Measurements from ENCODE around the gene PI4K2A. TPM values are rescaled to one million over a fixed set of nuclear protein-coding genes. Genes with fewer than 3 reads are reported as not detected.
"Not testable (repeated sequence)": the region's sequence is repeated elsewhere in the genome, so short reads cannot be mapped to it uniquely, and the experiment has no call there.

PI4K2A gene
- total and polyA plus RNA-seq, 2 donors = 7.4 to 11.7 TPM

DNA sequence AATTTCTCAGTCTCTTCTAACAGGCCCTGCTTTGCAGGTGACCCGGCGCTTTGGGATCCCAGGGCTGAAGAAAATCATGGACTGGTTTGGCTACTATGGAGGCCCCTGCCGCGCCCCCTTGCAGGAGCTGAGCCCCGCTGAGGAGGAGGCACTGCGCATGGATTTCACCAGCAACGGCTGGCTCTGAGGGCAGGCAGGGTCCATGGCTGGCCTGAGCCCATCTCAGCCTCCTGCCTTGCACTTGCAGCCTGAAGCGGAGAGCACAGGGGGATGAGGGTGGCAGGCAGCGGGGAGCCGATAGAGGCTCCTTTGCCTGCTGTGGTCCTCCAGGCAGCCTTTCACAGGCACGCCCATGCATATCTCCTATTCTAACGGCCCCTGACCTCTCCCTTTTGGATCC is 29.0 kb upstream of the PI4K2A start:
- H3K27ac ChIP-seq (ENCODE audit: low read depth) = no peak overlapping the region
- 86% methylated on average over 12 of the region's 12 CpGs for WGBS

DNA sequence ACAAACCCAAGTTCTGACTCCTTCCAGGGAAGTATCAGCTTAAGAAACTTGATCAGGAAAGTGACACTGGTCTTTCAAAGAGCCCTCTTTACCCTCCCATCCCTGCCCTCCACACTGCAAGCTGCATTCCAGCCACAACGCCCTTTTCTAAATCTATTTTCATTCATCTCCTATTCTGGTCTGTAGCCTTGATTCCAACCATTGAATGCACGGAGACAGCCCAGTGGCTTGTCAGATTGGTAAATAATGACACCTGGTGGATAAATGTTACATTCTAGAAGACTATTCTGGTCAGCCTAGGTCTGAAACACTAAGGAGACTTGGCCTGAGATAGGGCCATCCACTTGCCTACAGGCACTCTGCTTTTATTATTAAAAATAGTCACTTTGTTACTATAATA is 28.1 kb upstream of the PI4K2A start:
- Histone ChIP-seq H3K4me1 (ENCODE audit: insufficient read depth) (no peaks in the 10 kb centered on the region), H3K27ac (ENCODE audit: low read depth) (no peak overlapping the region), H3K4me3 (ENCODE audit: low read depth, low read length) (no peak overlapping the region), H3K36me3 (ENCODE audit: insufficient read depth) (no peaks in the 10 kb centered on the region)
- DNase-seq (ENCODE audit: extremely low spot score) = peak; percentile 10
- 26% methylated on average over 2 of the region's 2 CpGs for WGBS

More for the DNA sequence above, 29.0 kb upstream of the PI4K2A start:
- no peaks in the 10 kb centered on the region for H3K4me1 ChIP-seq (ENCODE audit: insufficient read depth)
- DNase-seq (ENCODE audit: extremely low spot score) = no peak
- H3K4me3 ChIP-seq (ENCODE audit: low read depth, low read length) = no peak overlapping the region
- no peaks in the 10 kb centered on the region for H3K36me3 ChIP-seq (ENCODE audit: insufficient read depth)

DNA sequence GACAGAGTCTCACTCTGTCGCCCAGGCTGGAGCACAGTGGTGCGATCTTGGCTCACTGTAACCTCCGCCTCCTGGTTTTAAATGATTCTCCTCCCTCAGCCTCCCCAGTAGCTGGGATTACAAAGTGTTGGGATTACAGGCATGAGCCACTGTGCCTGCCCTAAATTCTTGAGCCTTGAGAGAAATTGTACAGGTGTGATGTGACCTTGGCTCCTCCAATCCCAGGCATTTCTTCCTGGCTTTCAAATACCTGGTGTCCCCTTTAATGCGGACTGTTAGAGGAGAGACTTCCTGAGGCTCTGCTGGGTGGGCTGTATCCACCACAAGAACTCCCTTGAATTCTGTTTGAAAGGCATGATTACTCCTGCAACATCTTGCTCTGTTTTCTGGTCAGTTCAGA is 22.2 kb upstream of the PI4K2A start:
- WGBS = 98% methylated on average over 4 of the region's 4 CpGs
- DNase-seq (ENCODE audit: extremely low spot score) = no peak
- Histone ChIP-seq H3K4me1 (ENCODE audit: insufficient read depth) (no peaks in the 10 kb centered on the region), H3K4me3 (ENCODE audit: low read depth, low read length) (no peak overlapping the region), H3K27ac (ENCODE audit: low read depth) (no peak overlapping the region), H3K36me3 (ENCODE audit: insufficient read depth) (no peaks in the 10 kb centered on the region)

DNA sequence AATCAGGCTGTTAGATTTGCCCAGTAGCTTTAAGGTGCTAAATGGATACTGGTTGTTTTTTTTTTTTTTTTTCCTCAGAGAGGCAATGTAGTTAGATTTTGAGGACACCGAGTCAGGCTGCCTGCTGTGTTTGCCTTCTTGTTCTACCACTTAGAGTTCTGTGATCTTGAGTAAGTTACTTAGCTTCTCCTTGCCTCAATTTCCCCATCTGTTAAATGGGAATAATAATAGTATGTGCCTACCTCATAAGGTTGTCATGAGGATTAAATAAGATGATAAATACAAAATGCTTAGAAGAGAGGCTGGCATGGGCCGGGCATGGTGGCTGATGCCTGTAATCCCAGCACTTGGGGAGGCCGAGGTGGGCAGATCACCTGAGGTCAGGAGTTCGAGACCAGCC is 21.7 kb upstream of the PI4K2A start:
- Histone ChIP-seq H3K36me3 (ENCODE audit: insufficient read depth) (no peaks in the 10 kb centered on the region), H3K27ac (ENCODE audit: low read depth) (no peak overlapping the region), H3K4me3 (ENCODE audit: low read depth, low read length) (no peak overlapping the region), H3K4me1 (ENCODE audit: insufficient read depth) (no peaks in the 10 kb centered on the region)
- DNase-seq (ENCODE audit: extremely low spot score) = no peak
- 93% methylated on average over 4 of the region's 4 CpGs for WGBS

DNA sequence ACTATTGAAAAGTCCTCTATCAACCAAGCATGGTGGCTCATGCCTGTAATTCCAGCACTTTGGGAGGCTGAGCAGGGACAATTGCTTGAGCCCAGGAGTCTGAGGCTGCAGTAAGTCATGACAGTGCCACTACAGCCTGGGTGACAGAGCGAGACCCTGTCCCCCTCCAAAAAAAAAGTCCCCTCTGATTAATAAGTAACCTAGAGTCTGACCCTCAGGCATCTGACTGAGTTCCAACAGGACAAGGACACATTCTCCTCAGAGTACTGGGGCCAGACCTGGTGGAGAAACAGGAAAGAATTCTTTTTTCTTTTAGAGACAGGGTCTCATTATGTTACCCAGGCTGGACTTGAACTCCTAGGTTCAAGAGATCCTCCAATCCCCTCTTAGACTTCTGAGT is 17.2 kb upstream of the PI4K2A start:
- Histone ChIP-seq H3K4me3 (ENCODE audit: low read depth, low read length) (no peak overlapping the region), H3K4me1 (ENCODE audit: insufficient read depth) (no peaks in the 10 kb centered on the region), H3K27ac (ENCODE audit: low read depth) (no peak overlapping the region), H3K36me3 (ENCODE audit: insufficient read depth) (no peaks in the 10 kb centered on the region)
- 98% methylated on average over 1 of the region's 1 CpG for WGBS
- no peak for DNase-seq (ENCODE audit: extremely low spot score)

DNA sequence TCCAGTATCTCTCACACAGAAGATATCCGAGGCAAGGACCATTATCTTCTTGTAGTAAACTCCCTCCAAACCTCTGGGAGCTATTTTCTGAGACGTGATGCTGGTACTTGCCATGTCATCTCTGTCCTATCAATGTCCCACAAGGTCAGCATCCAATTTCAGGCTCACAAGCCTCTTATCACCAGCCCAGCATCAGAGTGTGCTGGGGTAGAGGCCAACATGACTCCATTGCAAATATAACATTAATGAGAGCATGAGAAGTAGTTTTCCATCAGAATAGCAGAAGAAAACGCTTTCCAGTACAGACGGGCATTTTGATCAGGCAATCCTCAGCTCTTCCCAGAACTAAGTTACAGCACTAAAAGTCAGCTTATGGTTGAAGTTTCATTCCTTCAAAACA is 12.7 kb upstream of the PI4K2A start:
- no peak overlapping the region for H3K4me3 ChIP-seq (ENCODE audit: low read depth, low read length)
- H3K4me1 ChIP-seq (ENCODE audit: insufficient read depth) = no peaks in the 10 kb centered on the region
- WGBS = 45% methylated on average over 4 of the region's 4 CpGs
- H3K27ac ChIP-seq (ENCODE audit: low read depth) = no peak overlapping the region
- H3K36me3 ChIP-seq (ENCODE audit: insufficient read depth) = no peaks in the 10 kb centered on the region
- DNase-seq (ENCODE audit: extremely low spot score) = no peak

DNA sequence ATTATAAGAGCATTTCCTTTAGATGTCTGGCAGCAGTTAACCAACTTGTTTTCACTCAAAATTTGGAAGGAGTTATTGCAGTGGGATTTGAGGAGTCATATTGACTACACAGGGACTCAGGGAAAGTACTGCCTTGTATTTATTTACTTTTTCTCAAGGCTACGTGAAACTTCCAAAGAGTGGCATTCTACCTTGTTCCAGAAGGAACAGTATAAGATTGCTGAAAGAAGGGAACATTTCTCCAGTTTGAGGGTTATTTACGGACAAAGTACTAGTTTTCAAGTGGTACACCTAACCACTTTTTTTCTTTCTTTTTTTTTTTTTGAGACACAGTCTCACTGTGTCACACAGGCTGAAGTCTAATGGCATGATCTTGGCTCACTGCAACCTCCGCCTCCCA is 12.2 kb upstream of the PI4K2A start:
- Histone ChIP-seq H3K36me3 (ENCODE audit: insufficient read depth) (no peaks in the 10 kb centered on the region), H3K27ac (ENCODE audit: low read depth) (no peak overlapping the region), H3K4me1 (ENCODE audit: insufficient read depth) (no peaks in the 10 kb centered on the region), H3K4me3 (ENCODE audit: low read depth, low read length) (no peak overlapping the region)
- DNase-seq (ENCODE audit: extremely low spot score) = no peak
- WGBS = 68% methylated on average over 3 of the region's 3 CpGs

DNA sequence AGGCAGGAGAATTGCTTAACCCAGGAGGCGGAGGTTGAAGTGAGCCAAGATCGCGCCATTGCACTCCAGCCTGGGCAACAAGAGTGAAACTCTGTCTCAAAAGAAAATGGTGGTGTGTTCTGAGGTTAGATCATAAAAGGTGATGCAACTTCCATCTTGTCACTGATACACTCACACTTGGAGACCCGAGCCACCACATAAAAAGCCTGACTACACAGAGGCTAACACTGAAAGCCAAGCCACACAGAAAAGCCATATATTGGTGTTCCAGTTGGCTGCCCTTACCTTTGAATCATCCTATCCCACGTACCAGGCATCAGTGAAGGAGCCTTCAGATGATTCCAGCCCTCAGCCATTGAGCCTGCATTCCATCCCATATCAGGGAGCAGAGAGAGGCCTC is 11.2 kb upstream of the PI4K2A start:
- Histone ChIP-seq H3K4me3 (ENCODE audit: low read depth, low read length) (no peak overlapping the region), H3K4me1 (ENCODE audit: insufficient read depth) (no peaks in the 10 kb centered on the region), H3K36me3 (ENCODE audit: insufficient read depth) (no peaks in the 10 kb centered on the region), H3K27ac (ENCODE audit: low read depth) (no peak overlapping the region)
- DNase-seq (ENCODE audit: extremely low spot score) = no peak
- WGBS = 98% methylated on average over 5 of the region's 5 CpGs

DNA sequence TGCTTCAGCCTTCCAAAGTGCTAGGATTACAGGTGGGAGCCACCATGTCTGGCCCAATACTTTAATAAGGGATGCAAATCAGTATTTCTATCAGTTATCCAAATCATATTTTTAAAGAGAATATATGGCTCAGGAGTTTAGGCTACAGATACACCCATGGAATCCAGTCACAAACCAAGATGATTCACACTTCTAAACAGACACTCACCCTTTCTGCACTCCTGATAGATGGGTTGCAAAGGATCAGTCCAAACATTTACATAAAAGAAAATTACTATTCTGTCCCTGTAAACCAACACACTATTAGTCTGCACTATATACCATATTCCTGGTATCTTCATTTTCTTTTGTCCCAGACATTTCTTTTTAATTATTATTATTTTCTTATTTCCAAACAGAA is 9.4 kb upstream of the PI4K2A start:
- DNase-seq (ENCODE audit: extremely low spot score) = no peak
- no peaks in the 10 kb centered on the region for H3K36me3 ChIP-seq (ENCODE audit: insufficient read depth)
- H3K4me3 ChIP-seq (ENCODE audit: low read depth, low read length) = no peak overlapping the region

DNA sequence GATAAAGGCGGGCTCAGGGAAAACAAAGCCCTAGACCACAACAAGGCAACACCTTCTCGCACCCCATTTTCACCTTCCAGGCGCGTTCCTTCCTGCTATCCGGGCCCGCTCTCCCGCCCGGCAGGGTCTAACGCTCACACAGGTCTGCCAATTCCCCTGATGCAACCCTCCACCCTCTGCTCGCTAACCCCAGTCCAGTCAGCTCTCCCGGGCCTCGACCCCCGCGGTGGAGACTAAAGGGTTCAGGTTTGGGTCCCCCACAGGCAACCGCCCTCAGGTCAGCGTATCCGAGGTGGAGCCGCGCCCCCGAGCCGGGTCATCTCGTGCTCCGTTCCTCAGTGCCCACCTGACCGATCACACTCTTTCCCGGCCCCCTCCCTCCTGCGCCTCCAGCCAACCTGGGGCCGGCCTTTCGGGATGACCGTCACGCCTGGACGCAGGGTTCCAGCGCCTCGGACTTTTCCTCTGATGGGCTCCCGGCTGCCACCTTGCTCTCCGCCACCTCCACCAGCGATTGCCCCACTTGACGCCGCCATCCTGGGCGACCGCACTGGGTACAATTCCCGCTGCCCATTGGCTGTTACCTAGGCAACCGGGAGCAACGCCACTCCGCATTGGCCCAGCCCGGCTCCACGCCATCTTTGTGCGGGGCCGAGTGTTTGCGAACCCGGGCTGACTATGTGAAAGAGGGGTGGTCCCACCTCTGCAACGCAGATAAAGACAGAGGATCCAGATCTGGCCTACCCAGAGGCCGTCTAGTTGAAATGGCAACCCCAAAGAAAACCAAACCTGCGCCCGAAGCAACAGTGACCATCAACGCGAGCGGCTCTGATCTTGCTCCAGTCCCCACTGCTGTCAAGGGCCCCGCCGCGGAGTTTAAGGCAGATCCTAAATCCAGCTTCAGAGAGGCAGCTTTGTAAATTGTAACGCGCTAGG is 7.3 kb upstream of the PI4K2A start, which contains the start of gene MORN4:
Gene MORN4 (minus strand): TSS at position 552 of the 936 bp plus-strand sequence. CDS start 13,847 bp downstream, outside the sequence.
- WGBS = 3% methylated on average over 62 of the region's 62 CpGs
- Histone ChIP-seq H3K27ac (ENCODE audit: low read depth) (no peak within 1 kb of the TSS), H3K4me1 (ENCODE audit: insufficient read depth) (no peaks in the 10 kb centered on the region), H3K36me3 (ENCODE audit: insufficient read depth) (no peaks in the 10 kb centered on the region), H3K4me3 (ENCODE audit: low read depth, low read length) (peak within 1 kb of the TSS; percentile 75)
- DNase-seq (ENCODE audit: extremely low spot score) = peak; percentile 86

More for the DNA sequence above, 9.4 kb upstream of the PI4K2A start:
- Histone ChIP-seq H3K27ac (ENCODE audit: low read depth) (no peak overlapping the region), H3K4me1 (ENCODE audit: insufficient read depth) (no peaks in the 10 kb centered on the region)

DNA sequence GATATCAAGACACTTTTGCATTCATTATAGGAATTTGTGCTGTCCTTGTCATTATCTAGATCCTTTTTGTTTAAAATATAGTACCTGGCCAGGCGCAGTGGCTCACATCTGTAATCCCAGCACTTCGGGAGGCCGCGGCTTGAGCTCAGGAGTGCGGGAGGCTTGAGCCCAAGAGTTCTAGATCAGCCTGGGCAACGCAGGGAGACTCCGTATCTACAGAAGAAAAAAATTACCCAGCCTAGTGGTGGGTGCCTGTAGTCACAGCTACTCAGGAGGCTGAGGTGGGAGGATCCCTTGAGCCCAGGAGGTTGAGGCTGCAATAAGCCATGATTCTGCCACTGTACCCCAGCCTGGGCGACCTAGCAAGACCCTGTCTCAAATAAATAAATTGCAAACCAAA is 6.5 kb upstream of the PI4K2A start:
- Histone ChIP-seq H3K27ac (ENCODE audit: low read depth) (no peak overlapping the region), H3K36me3 (ENCODE audit: insufficient read depth) (no peaks in the 10 kb centered on the region), H3K4me3 (ENCODE audit: low read depth, low read length) (peak overlapping the region; percentile 75), H3K4me1 (ENCODE audit: insufficient read depth) (no peaks in the 10 kb centered on the region)
- WGBS = 85% methylated on average over 8 of the region's 8 CpGs
- DNase-seq (ENCODE audit: extremely low spot score) = no peak

DNA sequence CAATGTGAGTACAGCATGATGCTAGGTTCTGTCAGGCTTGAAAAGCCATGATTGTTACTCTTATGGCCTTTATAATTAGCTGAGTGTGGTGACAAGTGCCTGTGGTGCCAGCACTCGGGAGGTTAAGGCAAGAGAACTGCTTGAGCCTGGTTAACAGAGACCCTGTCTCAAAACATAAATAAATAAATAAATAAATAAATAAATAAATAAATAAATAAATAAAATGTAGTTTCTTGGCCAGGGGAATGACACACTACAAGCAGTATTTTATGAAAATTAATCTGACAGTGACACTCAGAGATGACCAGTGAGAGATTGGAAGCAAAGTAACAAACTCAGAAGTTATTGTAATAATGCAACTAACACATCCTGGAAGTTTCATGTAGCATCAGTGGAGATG is 4.9 kb upstream of the PI4K2A start:
- no peaks in the 10 kb centered on the region for H3K4me1 ChIP-seq (ENCODE audit: insufficient read depth)
- 89% methylated on average over 1 of the region's 1 CpG for WGBS
- no peak overlapping the region for H3K4me3 ChIP-seq (ENCODE audit: low read depth, low read length)
- no peak overlapping the region for H3K27ac ChIP-seq (ENCODE audit: low read depth)
- no peaks in the 10 kb centered on the region for H3K36me3 ChIP-seq (ENCODE audit: insufficient read depth)
- no peak for DNase-seq (ENCODE audit: extremely low spot score)

DNA sequence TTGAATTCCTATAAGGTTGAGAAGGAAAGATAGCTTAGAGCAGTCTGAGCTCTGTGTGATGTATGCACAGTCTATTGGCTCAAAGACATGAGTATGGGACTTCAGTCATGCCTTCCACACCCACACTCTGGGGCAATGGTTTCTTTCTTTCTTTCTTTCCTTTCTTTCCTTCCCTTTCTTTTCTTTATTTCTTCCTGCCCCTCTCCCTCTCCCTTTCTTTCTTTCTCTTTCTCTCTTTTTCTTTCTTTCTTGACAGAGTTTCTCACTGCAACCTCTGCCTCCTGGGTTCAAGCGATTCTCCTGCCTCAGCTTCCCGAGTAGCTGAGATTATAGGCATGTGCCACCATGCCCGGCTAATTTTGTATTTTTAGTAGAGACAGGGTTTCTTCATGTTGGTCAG is 1.4 kb upstream of the PI4K2A start:
- H3K27ac ChIP-seq (ENCODE audit: low read depth); H3K4me1 ChIP-seq (ENCODE audit: insufficient read depth); H3K4me3 ChIP-seq (ENCODE audit: low read depth, low read length); DNase-seq (ENCODE audit: extremely low spot score); H3K36me3 ChIP-seq (ENCODE audit: insufficient read depth): not testable (repeated sequence)
- 88% methylated on average over 3 of the region's 3 CpGs for WGBS

Data from urinary bladder (tissue), 4 donors.